Ectodermal cell (in vitro differentiated cells): ENCODE measurements around the gene MMP25.

Experiments
- H3K27ac ChIP-seq: 2 replicates; pipeline ENCODE4 v1.7.0; 2013; ENCODE audit warnings: mild to moderate bottlenecking, low read depth, low read length; ENCODE audit not compliant: insufficient read depth, poor library complexity, severe bottlenecking
- H3K27me3 ChIP-seq: 2 replicates; pipeline ENCODE4 v1.7.0; 2013; ENCODE audit warnings: mild to moderate bottlenecking, low read length; ENCODE audit not compliant: insufficient read depth, control insufficient read depth, poor library complexity, severe bottlenecking
- H3K36me3 ChIP-seq: one replicate; pipeline ENCODE4 v1.7.0; 2013; ENCODE audit warnings: low read length; ENCODE audit not compliant: control insufficient read depth, insufficient read depth
- H3K4me1 ChIP-seq: one replicate; pipeline ENCODE4 v1.7.0; 2013; ENCODE audit warnings: low read length; ENCODE audit not compliant: control insufficient read depth, insufficient read depth
- H3K4me3 ChIP-seq: 2 replicates; pipeline ENCODE4 v1.7.0; 2013; ENCODE audit warnings: low read depth, low read length, control low read depth; ENCODE audit not compliant: insufficient read depth
- H3K9me3 ChIP-seq: 2 replicates; pipeline ENCODE4 v1.7.0; 2013; ENCODE audit warnings: mild to moderate bottlenecking, low read length, moderate library complexity; ENCODE audit not compliant: control insufficient read depth
- WGBS, 2 experiments: methylation state at CpG; one replicate each; pipeline ENCODE4 v1.1.7; 2013; ENCODE audit warnings: missing lambda C conversion rate in 2 of 2; 5-methylcytosine and 5-hydroxymethylcytosine counted together

Gene MMP25

DNA sequence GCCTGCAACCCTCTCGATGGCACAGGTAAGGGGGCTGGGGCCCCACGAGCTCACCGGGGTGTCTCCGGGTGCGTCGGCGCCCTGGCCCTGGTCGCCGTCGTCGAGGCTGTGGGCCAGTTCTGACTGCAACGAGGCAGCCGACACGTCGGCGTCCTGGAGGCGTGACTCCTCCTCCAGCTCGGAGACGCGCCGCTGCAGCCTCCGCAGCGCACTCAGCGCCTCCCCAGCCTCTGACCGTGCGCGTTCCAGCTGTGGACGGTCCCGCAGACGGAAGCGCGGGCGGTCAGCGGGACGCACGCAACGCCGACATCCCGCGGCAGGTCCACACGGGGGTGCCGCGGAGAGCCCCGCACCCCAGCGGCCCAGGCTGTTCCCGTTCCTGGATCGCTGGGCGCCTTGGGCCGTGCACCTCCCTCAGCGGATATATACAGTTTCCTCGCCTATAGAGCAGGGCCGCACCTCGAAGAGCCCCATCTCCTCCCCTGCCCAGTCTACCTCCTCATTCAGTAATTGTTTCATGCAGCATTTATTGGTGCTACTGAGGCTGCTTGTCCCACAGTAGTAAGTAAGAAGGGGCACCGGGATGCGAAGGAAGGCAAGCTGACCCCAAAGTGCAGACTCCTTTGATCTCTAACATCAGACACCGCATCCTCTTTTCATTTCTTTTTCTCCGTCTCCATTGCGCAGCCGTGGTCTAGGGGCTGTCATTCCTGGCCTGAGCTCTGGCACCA lies 16.7 kb upstream of the MMP25 start:
- no peak overlapping the region for H3K27ac ChIP-seq
- H3K27me3 ChIP-seq, result peaks cover 51% of the 10 kb centered on the region
- no peak overlapping the region for H3K4me3 ChIP-seq
- no peaks in the 10 kb centered on the region for H3K4me1 ChIP-seq
- peaks cover 17% of the 10 kb centered on the region for H3K36me3 ChIP-seq
- no peaks in the 10 kb centered on the region for H3K9me3 ChIP-seq
- 78 to 79% methylated on average over 59 of the region's 59 CpGs for WGBS, 2 experiments

DNA sequence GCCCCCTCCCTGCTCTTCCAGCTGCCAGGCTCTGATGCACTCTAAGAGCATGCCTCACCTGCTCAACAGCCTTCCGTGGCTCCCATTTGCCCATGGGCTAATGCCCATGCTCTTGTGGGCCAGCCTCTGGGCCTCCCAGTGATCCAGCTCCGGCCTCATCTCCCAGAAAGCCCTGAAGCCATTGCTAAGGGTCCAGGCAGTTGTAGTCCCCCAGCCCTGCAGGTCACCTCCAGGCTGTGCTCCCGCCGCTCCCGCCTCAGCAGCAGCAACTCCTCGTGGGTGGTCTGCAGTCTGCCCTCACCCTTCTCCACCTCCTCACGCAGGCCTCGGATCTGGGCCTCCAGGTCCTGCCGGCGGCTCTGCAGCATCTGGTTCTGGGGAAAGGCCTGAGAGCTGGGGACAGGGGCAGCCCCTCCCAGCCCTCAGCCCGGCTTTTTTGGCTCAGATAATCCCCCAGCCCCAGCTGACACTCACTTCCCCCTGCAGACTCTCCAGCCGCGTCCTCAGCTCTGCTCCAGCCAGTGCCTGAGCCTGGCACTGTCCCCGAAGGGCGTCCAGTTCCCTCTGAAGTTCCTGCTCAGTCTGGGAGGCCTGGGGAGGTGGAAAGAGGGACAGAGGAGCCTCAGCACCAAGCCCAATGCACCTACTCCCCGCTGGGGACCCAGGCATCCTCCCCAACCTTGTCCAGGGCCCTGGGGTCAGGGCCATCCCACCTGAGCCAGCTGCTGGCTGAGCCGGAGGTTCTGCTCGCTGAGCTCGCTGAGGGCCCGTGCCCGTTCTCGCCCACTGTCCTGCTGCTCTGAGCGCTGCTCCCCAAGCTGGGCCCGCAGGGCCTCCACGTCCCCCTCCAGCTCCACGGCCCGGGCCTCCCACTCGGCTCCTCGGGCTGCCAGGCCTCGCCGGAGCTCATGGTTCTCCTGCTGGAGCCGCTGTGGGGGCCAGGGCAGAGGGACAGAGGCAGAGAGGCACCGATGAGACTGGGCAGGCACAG lies 15.8 kb upstream of the MMP25 start:
- WGBS, 2 experiments, result 85 to 87% methylated on average over 33 of the region's 33 CpGs
- peaks cover 59% of the 10 kb centered on the region for H3K27me3 ChIP-seq
- peaks cover 14% of the 10 kb centered on the region for H3K36me3 ChIP-seq
- H3K9me3 ChIP-seq, result no peaks in the 10 kb centered on the region
- no peak overlapping the region for H3K27ac ChIP-seq
- no peaks in the 10 kb centered on the region for H3K4me1 ChIP-seq
- no peak overlapping the region for H3K4me3 ChIP-seq

DNA sequence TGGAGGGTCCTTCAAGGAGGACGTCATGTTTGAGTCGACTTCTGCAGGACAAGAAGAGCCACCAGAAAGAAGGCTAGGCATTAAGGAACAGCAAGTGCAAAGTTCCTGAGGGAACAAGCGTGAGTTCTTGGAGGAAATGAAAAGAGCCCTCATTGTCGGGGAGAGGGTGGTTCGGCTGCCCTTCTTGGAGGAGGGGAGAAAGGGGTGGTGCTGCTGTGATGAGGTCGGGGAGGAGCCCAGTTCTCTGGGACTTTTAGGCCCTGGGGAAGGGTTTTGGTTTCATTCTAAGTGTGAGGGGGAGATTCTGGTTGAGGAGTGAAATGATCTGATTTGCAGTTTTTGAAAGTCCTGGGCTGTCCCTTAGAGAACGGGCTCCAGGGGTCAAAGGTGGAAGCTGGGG lies 13.7 kb upstream of the MMP25 start:
- Histone ChIP-seq H3K27me3 (peaks cover 80% of the 10 kb centered on the region), H3K27ac (no peak overlapping the region), H3K4me3 (no peak overlapping the region), H3K9me3 (no peaks in the 10 kb centered on the region), H3K4me1 (no peaks in the 10 kb centered on the region), H3K36me3 (no peaks in the 10 kb centered on the region)
- 74 to 75% methylated on average over 7 of the region's 7 CpGs for WGBS, 2 experiments

DNA sequence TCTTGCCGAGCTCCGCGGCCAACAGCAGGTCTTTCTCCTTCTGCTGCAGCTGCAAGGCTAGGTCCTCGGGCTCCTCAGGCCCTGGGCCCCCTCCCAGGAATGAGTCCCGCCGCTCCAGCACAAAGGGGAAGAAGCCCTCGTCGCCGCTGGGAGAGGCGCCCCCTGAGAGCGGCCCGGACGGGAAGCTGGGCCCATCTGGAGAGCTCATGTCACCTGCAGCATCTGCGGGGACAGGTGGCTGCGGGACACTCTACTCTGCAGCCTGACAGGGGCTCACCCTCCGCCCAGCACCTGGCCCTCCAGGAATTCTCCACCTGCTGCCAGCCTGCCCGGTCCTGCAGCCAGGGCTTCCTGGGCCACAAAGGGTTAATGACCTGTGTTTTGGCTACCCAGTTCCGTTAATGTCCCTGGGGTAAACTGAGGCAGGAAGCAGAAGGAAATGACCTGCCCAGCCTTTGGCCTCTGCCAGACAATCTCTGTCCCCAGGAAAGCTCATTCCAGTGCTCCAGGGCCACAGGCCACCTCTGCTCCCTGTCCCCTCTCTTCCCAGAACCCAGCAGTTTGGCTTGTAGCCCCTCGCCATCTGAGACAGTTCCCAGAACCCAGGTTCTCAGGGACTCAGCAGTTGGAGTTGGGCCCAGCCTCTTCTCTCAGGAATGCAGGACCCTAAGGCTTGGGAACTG lies 10.9 kb upstream of the MMP25 start:
- no peaks in the 10 kb centered on the region for H3K9me3 ChIP-seq
- no peak overlapping the region for H3K4me3 ChIP-seq
- H3K27me3 ChIP-seq, result peaks cover 80% of the 10 kb centered on the region
- WGBS, 2 experiments, result 64 to 65% methylated on average over 19 of the region's 19 CpGs
- no peak overlapping the region for H3K27ac ChIP-seq
- H3K4me1 ChIP-seq, result no peaks in the 10 kb centered on the region
- H3K36me3 ChIP-seq, result no peaks in the 10 kb centered on the region

DNA sequence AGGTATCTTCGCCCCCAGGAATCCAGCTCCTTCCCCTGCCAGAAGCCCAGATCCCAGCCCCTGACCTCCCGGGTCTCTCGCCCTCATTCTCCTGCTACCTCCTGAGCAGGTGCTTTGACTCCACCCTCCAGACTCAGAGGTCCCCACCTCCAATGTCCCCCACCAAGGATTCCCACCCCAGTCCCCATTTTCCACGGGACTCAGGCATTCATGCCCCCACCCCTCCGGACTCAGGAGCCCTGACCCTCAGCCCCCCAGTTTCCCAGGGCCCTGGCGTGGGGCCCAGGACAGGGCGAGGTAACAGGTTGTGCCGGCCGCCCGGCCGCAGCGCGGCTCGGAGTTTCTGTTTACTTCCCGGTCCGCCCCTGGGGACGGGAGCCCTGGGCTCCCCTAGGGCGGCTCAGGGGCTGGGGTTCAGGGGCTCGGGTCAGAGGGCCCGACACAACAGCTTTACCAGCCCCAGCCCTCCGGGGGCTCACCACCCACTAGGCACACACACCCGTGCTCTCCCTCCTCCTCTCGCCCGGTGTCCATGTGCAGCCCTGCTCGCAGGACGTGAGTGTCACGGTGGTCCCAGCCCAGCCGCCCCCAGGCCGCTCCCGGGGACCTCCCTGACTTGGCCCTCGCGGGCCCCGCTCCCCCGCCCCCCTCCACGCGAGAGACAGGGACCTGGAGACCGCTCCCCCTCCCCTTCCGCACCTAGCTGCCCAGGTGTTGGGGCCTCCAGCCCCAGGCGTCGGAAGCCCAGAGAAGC lies 10.2 kb upstream of the MMP25 start:
- H3K4me1 ChIP-seq, result no peaks in the 10 kb centered on the region
- 9 to 10% methylated on average over 40 of the region's 40 CpGs for WGBS, 2 experiments
- no peak overlapping the region for H3K27ac ChIP-seq
- peaks cover 74% of the 10 kb centered on the region for H3K27me3 ChIP-seq
- no peak overlapping the region for H3K4me3 ChIP-seq
- no peaks in the 10 kb centered on the region for H3K9me3 ChIP-seq
- no peaks in the 10 kb centered on the region for H3K36me3 ChIP-seq

DNA sequence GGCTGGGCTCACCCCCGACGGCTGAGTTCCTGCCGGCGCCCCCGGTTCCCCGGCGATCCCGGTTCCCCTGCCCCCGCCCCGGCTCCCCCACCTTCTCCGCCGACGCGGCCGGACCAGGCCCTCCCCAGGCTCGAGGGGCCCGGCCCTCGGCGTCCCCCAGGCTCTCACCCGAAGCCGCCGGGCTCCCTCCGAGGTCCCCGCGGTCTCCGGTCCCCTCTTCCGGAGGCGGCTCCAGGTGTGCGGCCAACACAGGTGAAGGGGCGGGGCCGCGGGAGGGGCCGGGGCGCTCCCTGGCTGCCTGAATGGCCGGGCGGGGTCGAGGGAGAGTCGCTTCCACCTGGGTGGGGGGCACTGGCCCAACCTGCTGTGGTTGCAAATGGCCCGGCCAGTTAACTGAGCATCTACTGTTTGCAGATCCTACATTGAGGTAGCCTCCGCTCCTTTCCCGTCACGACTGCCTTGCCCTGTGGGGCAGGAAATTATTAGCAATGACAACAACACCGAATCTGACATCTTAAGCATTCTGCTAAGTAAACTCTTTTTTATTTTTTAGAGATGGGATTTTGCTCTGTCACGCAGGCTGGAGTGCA lies 9.5 kb upstream of the MMP25 start, which contains the start of gene BICDL2:
Gene BICDL2 (minus strand): TSS at position 219 of the 590 bp plus-strand sequence. CDS start 1,448 bp downstream, outside the sequence.
- H3K27ac ChIP-seq, result no peak within 1 kb of the TSS
- no peaks in the 10 kb centered on the region for H3K36me3 ChIP-seq
- H3K9me3 ChIP-seq, result no peaks in the 10 kb centered on the region
- WGBS, 2 experiments, result 10% methylated on average over 44 of the region's 44 CpGs
- H3K4me3 ChIP-seq, result no peak within 1 kb of the TSS
- H3K27me3 ChIP-seq, result peaks cover 73% of the 10 kb centered on the region
- no peaks in the 10 kb centered on the region for H3K4me1 ChIP-seq

DNA sequence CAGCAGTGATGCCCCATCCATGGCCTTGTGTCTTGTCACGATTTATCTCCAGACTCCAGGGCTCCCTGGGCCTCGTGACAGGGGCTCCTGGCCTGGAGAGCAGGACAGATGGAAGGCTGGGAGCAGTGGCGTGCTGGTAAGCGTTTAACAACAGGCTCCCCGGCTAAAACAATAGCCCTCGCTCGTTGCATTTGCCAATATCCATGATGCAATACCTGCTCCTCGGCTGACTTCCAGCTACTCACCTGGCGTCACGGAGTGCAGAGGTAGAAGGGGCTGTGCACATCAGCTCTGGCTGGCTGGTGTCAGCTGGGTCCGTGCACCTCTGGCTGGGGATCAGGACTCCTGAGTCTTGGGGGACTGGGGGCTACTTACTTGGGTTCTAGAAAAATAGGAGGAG lies 8.1 kb upstream of the MMP25 start:
- Histone ChIP-seq H3K4me1 (no peaks in the 10 kb centered on the region), H3K36me3 (no peaks in the 10 kb centered on the region), H3K27me3 (peaks cover 66% of the 10 kb centered on the region), H3K27ac (no peak overlapping the region), H3K9me3 (no peaks in the 10 kb centered on the region), H3K4me3 (no peak overlapping the region)
- 65 to 69% methylated on average over 11 of the region's 11 CpGs for WGBS, 2 experiments

DNA sequence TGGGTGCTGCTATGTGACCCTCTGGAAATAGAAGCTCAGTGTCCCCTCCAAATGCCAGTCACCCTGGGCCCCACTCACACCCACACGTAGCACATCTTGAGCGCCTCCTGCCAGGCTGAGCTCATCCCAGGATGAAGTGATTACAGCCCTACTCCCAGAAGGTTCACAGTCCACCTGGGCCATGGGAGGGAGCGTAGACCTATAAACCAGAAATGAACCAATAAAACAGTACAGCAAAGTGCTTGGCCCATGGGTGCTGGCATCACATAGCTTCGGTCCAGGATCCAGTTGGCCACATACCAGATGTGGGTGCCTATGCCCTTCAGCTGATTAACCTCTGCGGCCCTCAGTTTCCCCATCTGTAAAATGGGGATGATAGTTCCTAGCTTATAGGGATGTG lies 7.5 kb upstream of the MMP25 start:
- WGBS, 2 experiments, result 88 to 90% methylated on average over 5 of the region's 5 CpGs
- Histone ChIP-seq H3K27ac (no peak overlapping the region), H3K4me3 (no peak overlapping the region), H3K9me3 (no peaks in the 10 kb centered on the region), H3K27me3 (peaks cover 68% of the 10 kb centered on the region), H3K36me3 (no peaks in the 10 kb centered on the region), H3K4me1 (no peaks in the 10 kb centered on the region)

DNA sequence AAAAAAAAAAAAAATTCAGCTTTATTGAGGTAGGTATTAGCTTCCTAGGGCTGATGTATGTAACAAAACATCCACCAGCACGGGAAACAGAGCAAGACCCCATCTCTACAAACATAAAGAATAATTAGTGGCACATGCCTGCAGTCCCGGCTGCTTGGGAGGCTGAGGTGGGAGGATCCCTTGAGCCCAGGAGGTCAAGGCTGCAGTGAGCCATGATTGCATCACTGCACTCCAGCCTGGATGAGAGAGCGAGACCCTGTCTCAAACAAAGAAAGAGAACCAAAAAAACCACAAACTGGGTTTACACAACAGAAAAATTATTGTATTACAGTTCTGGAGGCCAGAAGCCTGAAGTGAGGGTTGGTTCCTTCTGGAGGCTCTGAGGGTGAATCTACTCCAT lies 4.0 kb upstream of the MMP25 start:
- peaks cover 69% of the 10 kb centered on the region for H3K27me3 ChIP-seq
- WGBS, 2 experiments, result 80 to 94% methylated on average over 3 of the region's 3 CpGs

More for the DNA sequence above, 4.0 kb upstream of the MMP25 start:
- no peaks in the 10 kb centered on the region for H3K9me3 ChIP-seq
- no peak overlapping the region for H3K27ac ChIP-seq
- no peaks in the 10 kb centered on the region for H3K36me3 ChIP-seq
- H3K4me1 ChIP-seq, result no peaks in the 10 kb centered on the region
- no peak overlapping the region for H3K4me3 ChIP-seq
